ENCODE measurements around the gene CTDSP2. TPM values are rescaled to one million over a fixed set of nuclear protein-coding genes. Genes with fewer than 3 reads are reported as not detected.

Gene CTDSP2
- total and polyA plus RNA-seq, 2 of the 8 experiments (the other 6 are each of a cell fraction or from before 2014, with no cell fraction given) = 71.3 to 91.7 TPM

DNA sequence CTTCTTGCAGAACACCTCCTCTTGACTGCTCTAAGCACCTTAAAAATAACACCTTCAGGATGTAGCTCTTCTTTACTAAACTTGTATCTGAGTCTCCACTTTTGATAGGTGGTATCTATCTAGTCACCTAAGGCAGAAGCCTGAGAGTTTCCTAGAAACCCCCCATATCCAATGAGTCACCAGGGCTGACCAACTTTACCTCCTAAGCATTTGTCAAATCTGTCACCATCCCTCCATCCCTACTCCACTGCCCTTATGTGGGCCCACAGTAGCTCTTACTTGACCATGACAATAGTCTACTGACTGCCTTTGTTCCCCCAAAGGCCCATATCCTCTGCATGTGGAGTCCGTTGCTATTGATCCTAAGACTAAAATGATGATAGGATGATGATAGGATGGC, 43.9 kb downstream of the CTDSP2 start (continued):
- TF ChIP-seq, protein P1, sequence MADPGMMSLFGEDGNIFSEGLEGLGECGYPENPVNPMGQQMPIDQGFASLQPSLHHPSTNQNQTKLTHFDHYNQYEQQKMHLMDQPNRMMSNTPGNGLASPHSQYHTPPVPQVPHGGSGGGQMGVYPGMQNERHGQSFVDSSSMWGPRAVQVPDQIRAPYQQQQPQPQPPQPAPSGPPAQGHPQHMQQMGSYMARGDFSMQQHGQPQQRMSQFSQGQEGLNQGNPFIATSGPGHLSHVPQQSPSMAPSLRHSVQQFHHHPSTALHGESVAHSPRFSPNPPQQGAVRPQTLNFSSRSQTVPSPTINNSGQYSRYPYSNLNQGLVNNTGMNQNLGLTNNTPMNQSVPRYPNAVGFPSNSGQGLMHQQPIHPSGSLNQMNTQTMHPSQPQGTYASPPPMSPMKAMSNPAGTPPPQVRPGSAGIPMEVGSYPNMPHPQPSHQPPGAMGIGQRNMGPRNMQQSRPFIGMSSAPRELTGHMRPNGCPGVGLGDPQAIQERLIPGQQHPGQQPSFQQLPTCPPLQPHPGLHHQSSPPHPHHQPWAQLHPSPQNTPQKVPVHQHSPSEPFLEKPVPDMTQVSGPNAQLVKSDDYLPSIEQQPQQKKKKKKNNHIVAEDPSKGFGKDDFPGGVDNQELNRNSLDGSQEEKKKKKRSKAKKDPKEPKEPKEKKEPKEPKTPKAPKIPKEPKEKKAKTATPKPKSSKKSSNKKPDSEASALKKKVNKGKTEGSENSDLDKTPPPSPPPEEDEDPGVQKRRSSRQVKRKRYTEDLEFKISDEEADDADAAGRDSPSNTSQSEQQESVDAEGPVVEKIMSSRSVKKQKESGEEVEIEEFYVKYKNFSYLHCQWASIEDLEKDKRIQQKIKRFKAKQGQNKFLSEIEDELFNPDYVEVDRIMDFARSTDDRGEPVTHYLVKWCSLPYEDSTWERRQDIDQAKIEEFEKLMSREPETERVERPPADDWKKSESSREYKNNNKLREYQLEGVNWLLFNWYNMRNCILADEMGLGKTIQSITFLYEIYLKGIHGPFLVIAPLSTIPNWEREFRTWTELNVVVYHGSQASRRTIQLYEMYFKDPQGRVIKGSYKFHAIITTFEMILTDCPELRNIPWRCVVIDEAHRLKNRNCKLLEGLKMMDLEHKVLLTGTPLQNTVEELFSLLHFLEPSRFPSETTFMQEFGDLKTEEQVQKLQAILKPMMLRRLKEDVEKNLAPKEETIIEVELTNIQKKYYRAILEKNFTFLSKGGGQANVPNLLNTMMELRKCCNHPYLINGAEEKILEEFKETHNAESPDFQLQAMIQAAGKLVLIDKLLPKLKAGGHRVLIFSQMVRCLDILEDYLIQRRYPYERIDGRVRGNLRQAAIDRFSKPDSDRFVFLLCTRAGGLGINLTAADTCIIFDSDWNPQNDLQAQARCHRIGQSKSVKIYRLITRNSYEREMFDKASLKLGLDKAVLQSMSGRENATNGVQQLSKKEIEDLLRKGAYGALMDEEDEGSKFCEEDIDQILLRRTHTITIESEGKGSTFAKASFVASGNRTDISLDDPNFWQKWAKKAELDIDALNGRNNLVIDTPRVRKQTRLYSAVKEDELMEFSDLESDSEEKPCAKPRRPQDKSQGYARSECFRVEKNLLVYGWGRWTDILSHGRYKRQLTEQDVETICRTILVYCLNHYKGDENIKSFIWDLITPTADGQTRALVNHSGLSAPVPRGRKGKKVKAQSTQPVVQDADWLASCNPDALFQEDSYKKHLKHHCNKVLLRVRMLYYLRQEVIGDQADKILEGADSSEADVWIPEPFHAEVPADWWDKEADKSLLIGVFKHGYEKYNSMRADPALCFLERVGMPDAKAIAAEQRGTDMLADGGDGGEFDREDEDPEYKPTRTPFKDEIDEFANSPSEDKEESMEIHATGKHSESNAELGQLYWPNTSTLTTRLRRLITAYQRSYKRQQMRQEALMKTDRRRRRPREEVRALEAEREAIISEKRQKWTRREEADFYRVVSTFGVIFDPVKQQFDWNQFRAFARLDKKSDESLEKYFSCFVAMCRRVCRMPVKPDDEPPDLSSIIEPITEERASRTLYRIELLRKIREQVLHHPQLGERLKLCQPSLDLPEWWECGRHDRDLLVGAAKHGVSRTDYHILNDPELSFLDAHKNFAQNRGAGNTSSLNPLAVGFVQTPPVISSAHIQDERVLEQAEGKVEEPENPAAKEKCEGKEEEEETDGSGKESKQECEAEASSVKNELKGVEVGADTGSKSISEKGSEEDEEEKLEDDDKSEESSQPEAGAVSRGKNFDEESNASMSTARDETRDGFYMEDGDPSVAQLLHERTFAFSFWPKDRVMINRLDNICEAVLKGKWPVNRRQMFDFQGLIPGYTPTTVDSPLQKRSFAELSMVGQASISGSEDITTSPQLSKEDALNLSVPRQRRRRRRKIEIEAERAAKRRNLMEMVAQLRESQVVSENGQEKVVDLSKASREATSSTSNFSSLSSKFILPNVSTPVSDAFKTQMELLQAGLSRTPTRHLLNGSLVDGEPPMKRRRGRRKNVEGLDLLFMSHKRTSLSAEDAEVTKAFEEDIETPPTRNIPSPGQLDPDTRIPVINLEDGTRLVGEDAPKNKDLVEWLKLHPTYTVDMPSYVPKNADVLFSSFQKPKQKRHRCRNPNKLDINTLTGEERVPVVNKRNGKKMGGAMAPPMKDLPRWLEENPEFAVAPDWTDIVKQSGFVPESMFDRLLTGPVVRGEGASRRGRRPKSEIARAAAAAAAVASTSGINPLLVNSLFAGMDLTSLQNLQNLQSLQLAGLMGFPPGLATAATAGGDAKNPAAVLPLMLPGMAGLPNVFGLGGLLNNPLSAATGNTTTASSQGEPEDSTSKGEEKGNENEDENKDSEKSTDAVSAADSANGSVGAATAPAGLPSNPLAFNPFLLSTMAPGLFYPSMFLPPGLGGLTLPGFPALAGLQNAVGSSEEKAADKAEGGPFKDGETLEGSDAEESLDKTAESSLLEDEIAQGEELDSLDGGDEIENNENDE (IDR thresholded peaks at IDR 0.05; ENCODE audit: insufficient replicate concordance, low read length) = no peak
- TF ChIP-seq FOSL1 (IDR thresholded peaks at IDR 0.05; ENCODE audit: insufficient read depth, low read depth, low read length) (no peak), KDM5A (IDR thresholded peaks at IDR 0.05; ENCODE audit: low read length) (no peak), RXRA (IDR thresholded peaks at IDR 0.05; ENCODE audit: insufficient read depth, low read depth, low read length) (no peak), CREB1 (IDR thresholded peaks at IDR 0.05) (no peak), SUZ12 (IDR thresholded peaks at IDR 0.05; ENCODE audit: low read length) (no peak), BCL11A (IDR thresholded peaks at IDR 0.05; ENCODE audit: low read depth in 2 of 2, low read length in 2 of 2) (no peak), RFX5 (IDR thresholded peaks at IDR 0.05; ENCODE audit: borderline replicate concordance, low read depth, low read length) (no peak), TBP (IDR thresholded peaks at IDR 0.05; ENCODE audit: low read depth, low read length) (no peak), PHF8 (conservative IDR thresholded peaks at IDR 0.05; ENCODE audit: low read depth, low read length) (no peak)

Data from H1 (cell line).